ENCODE measurements around the gene PTPMT1.

DNA sequence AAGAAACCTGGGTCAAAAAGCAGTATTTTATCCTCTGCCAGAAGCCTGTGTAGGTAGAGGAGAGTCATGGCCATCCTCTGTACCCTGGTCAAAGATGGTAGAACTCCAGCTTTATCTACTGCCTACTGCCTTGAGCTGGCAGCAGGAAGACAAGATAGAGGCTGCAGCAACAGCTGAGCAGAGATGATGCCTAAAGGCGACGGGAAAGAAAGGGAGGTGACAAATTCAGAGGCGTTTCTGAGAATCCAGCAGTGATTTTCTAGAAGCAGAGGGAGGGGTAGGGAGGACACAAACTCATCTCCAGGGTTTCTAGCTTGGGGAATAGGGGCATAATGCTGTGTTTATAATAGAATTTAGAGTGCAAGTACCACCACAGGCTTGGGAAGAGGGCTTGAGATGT, 44.3 kb downstream of the PTPMT1 start:
- no peak for TF ChIP-seq POLR2A (IDR thresholded peaks at IDR 0.05)
- TF ChIP-seq, protein P1, sequence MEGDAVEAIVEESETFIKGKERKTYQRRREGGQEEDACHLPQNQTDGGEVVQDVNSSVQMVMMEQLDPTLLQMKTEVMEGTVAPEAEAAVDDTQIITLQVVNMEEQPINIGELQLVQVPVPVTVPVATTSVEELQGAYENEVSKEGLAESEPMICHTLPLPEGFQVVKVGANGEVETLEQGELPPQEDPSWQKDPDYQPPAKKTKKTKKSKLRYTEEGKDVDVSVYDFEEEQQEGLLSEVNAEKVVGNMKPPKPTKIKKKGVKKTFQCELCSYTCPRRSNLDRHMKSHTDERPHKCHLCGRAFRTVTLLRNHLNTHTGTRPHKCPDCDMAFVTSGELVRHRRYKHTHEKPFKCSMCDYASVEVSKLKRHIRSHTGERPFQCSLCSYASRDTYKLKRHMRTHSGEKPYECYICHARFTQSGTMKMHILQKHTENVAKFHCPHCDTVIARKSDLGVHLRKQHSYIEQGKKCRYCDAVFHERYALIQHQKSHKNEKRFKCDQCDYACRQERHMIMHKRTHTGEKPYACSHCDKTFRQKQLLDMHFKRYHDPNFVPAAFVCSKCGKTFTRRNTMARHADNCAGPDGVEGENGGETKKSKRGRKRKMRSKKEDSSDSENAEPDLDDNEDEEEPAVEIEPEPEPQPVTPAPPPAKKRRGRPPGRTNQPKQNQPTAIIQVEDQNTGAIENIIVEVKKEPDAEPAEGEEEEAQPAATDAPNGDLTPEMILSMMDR (IDR thresholded peaks at IDR 0.05) = no peak
